Naive thymus-derived CD4-positive, alpha-beta T cell (primary cell): ENCODE measurements around the gene EPB41L5. TPM values are rescaled to one million over a fixed set of nuclear protein-coding genes. Genes with fewer than 3 reads are reported as not detected.
"Not testable (repeated sequence)": the region's sequence is repeated elsewhere in the genome, so short reads cannot be mapped to it uniquely, and the experiment has no call there.

Experiments used
- ATAC-seq: fragments of 150-1000 bp; cut with Tn5 transposase; 2 replicates; pipeline ENCODE4 v1.10.0; 2021; ENCODE audit warnings: mild to moderate bottlenecking, moderate library complexity
- CTCF ChIA-PET: fragments of 350-600 bp; sonication (Branson Sonifier 250); formaldehyde crosslinking; loops from one replicate; lab custom pipeline; 2021; ENCODE audit warnings: antibody characterized with exemption; lab: Charles Lee
- POLR2A ChIA-PET: fragments of 350-600 bp; sonication (Branson Sonifier 250); formaldehyde crosslinking; loops from one replicate; lab custom pipeline; 2021; ENCODE audit warnings: antibody characterized with exemption, inconsistent platforms; lab: Charles Lee
- DNase-seq, 9 donors: peaks; one replicate each; pipeline versions ENCODE4 v3.0.0 to v3.0.0-alpha.2; 2020 to 2022; ENCODE audit warnings: mixed read lengths in 1 of 9
- H3K27ac ChIP-seq: one replicate; pipeline ENCODE4 v1.7.0; 2013; ENCODE audit warnings: mild to moderate bottlenecking, low read depth, low read length, moderate library complexity
- H3K27me3 ChIP-seq, 2 donors: one replicate each; pipeline ENCODE4 v1.7.0; 2013; ENCODE audit warnings: low read length in 2 of 2, mild to moderate bottlenecking in 2 of 2, moderate library complexity in 2 of 2; ENCODE audit not compliant: control insufficient read depth in 2 of 2, insufficient read depth in 2 of 2
- H3K36me3 ChIP-seq, 3 experiments: 1 replicate in 2 of 3; 2 replicates in 1 of 3; pipeline ENCODE4 v1.7.0; 2013; ENCODE audit warnings: low read length in 3 of 3, mild to moderate bottlenecking in 3 of 3, moderate library complexity in 1 of 3; ENCODE audit not compliant: insufficient read depth in 3 of 3, control insufficient read depth in 2 of 3
- H3K4me1 ChIP-seq, 2 donors: one replicate each; pipeline ENCODE4 v1.7.0; 2013; ENCODE audit warnings: low read length in 2 of 2, mild to moderate bottlenecking in 2 of 2, moderate library complexity in 1 of 2; ENCODE audit not compliant: control insufficient read depth in 2 of 2, insufficient read depth in 2 of 2
- H3K4me3 ChIP-seq: 2 replicates; pipeline ENCODE4 v1.7.0; 2013; ENCODE audit warnings: mild to moderate bottlenecking, low read length
- H3K9me3 ChIP-seq, 3 experiments: 1 replicate in 2 of 3; 2 replicates in 1 of 3; pipeline ENCODE4 v1.7.0; 2013; ENCODE audit warnings: low read length in 3 of 3; ENCODE audit not compliant: control insufficient read depth in 2 of 3
- H3K27ac Mint-ChIP-seq, 9 donors: one replicate each; pipeline ENCODE4 v1.8.0; 2020 to 2022; ENCODE audit warnings: mixed read lengths in 9 of 9, mild to moderate bottlenecking in 8 of 9, moderate library complexity in 5 of 9, inconsistent platforms in 2 of 9
- H3K27me3 Mint-ChIP-seq, 5 donors: one replicate each; pipeline ENCODE4 v1.8.0; 2021 to 2022; ENCODE audit warnings: mixed read lengths in 5 of 5, mild to moderate bottlenecking in 1 of 5
- H3K36me3 Mint-ChIP-seq, 5 donors: one replicate each; pipeline ENCODE4 v1.8.0; 2020 to 2022; ENCODE audit warnings: mixed read lengths in 5 of 5, mild to moderate bottlenecking in 3 of 5, inconsistent platforms in 1 of 5
- H3K4me1 Mint-ChIP-seq, 7 donors: one replicate each; pipeline ENCODE4 v1.8.0; 2020 to 2022; ENCODE audit warnings: mixed read lengths in 7 of 7, mild to moderate bottlenecking in 3 of 7, inconsistent platforms in 1 of 7
- H3K4me3 Mint-ChIP-seq, 10 donors: one replicate each; pipeline ENCODE4 v1.8.0; 2020 to 2022; ENCODE audit warnings: mild to moderate bottlenecking in 10 of 10, mixed read lengths in 10 of 10, moderate library complexity in 6 of 10, inconsistent platforms in 2 of 10
- H3K9me3 Mint-ChIP-seq, 11 donors: one replicate each; pipeline ENCODE4 v1.8.0; 2020 to 2022; ENCODE audit warnings: mixed read lengths in 11 of 11, mild to moderate bottlenecking in 4 of 11, inconsistent platforms in 1 of 11, moderate library complexity in 1 of 11
- intact Hi-C, 2 donors: fragments of 100-400 bp; cut with micrococcal nuclease; formaldehyde crosslinking; loops; one replicate each; pipeline ENCODE4 v1.15.1; 2023
- polyA plus RNA-seq, 2 donors: library from polyadenylated mRNA; unstranded; fragments of 300-500 nt; fragmentation: Illumina TruSeq; gene quantifications; one replicate each; pipeline ENCODE4 v1.2.3, GENCODE V29; 2021
- total RNA-seq, 6 experiments: library from RNA in 5 of 6; stranded (reverse) in 5 of 6; gene quantifications; 1 replicate in 5 of 6; 2 replicates in 1 of 6; pipeline ENCODE4 v1.2.3 and lab custom pipeline; 2021 to 2026

The EPB41L5 gene
- total and polyA plus RNA-seq, 7 experiments from 2014 or later: 2.2 to 9.3 (median 6.5) TPM

DNA sequence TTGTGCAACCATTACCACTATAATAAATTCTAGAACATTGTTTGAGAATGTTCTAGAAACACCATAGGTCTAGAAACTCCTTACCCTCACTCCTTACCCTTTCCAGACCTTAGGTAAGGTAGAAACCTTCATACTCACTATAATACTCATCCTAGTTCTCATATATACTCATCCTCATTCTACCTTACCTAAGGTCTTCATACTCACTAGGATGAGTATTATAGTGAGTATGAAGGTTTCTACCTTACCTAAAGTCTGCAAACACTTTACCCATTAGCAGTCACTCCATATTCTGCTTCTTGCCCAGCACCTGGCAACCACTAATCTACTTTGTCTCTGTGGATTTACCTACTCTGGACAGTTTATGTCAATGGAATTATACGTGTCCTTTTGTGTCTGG lies 135.4 kb downstream of the EPB41L5 start:
- Mint-ChIP-seq H3K4me1 (no peaks in the 10 kb centered on the region), H3K27me3 (no peaks in the 10 kb centered on the region), H3K4me3 (no peak overlapping the region), H3K36me3 (peaks cover 2 to 52% (median 31%) of the 10 kb centered on the region in 5 donors), H3K27ac (no peak overlapping the region), H3K9me3 (peaks cover 0 to 25% (median 10%) of the 10 kb centered on the region in 11 donors)
- intact Hi-C loops: no loop called here
- Histone ChIP-seq H3K4me3 (no peak overlapping the region), H3K9me3 (no peaks in the 10 kb centered on the region), H3K27ac (no peak overlapping the region), H3K4me1 (no peaks in the 10 kb centered on the region), H3K36me3 (no peaks in the 10 kb centered on the region), H3K27me3 (no peaks in the 10 kb centered on the region)
- ChIA-PET POLR2A (no interaction called here), CTCF (interaction anchor here (0.6 kb wide), 1 partner anchor 310 kb away, joined by 3 read pairs; no protein-coding TSS in a partner anchor)
- DNase-seq (no peak), ATAC-seq (no peak)

DNA sequence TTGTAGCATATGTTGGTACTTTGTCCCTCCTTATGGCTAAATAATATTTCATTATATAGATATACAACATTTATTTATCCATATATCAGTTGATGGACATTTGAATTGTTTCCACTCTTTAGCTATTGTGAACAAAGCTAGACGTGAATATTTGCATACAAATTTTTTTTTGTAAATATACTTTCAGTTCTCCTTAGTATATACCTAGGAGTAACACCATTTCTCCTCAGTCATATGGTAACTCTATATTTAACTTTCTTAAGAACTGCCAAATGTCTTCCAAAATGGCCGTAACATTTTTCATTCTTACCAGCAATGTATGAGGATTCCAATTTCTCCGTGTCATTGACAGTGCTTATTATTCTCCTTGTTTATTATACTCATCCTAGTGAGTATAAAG lies 135.8 kb downstream of the EPB41L5 start:
- intact Hi-C loops: no loop called here
- Histone ChIP-seq H3K9me3 (no peaks in the 10 kb centered on the region), H3K27me3 (no peaks in the 10 kb centered on the region), H3K4me3 (no peak overlapping the region), H3K4me1 (no peaks in the 10 kb centered on the region), H3K36me3 (no peaks in the 10 kb centered on the region), H3K27ac (no peak overlapping the region)
- no peak overlapping the region for H3K27ac Mint-ChIP-seq
- DNase-seq (no peak), ATAC-seq (no peak)
- H3K4me1 Mint-ChIP-seq: no peaks in the 10 kb centered on the region
- H3K4me3 Mint-ChIP-seq: no peak overlapping the region
- POLR2A ChIA-PET: interaction anchor here (0.7 kb wide), 1 partner anchor 555 kb away, joined by 4 read pairs; no protein-coding TSS in a partner anchor
- H3K36me3 Mint-ChIP-seq: peaks cover 2 to 57% (median 36%) of the 10 kb centered on the region in 5 donors
- CTCF ChIA-PET: interaction anchor here (0.6 kb wide), 1 partner anchor 311 kb away, joined by 3 read pairs; no protein-coding TSS in a partner anchor
- H3K9me3 Mint-ChIP-seq: peaks cover 0 to 25% (median 10%) of the 10 kb centered on the region in 11 donors
- H3K27me3 Mint-ChIP-seq: no peaks in the 10 kb centered on the region

DNA sequence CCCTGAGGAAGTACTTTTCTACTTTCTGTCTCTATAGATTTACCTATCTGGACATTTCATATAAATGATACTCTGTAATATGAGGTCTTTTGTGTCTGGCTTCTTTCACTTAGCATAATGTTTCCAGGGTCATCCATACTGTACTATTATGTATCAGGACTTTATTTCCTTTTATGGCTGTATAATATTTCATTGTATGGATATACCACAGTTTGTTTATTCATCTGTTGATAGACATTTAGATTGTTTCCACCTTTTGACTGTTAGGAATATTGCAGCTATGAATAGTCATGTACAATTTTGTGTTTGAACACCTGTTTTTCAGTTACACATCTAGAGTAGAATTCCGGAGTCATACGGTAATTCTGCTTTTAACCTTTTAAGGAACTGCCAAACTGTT lies 136.5 kb downstream of the EPB41L5 start:
- no peaks in the 10 kb centered on the region for H3K27me3 ChIP-seq
- no peak overlapping the region for H3K4me3 ChIP-seq
- DNase-seq: no peak
- no peaks in the 10 kb centered on the region for H3K4me1 ChIP-seq
- POLR2A ChIA-PET: no interaction called here
- H3K27ac Mint-ChIP-seq: no peak overlapping the region
- H3K27me3 Mint-ChIP-seq: no peaks in the 10 kb centered on the region
- no peak for ATAC-seq
- H3K27ac ChIP-seq: no peak overlapping the region
- H3K36me3 ChIP-seq: no peaks in the 10 kb centered on the region
- H3K9me3 Mint-ChIP-seq: peaks cover 0 to 28% (median 13%) of the 10 kb centered on the region in 11 donors
- peaks cover 2 to 61% (median 39%) of the 10 kb centered on the region in 5 donors for H3K36me3 Mint-ChIP-seq
- intact Hi-C loops: no loop called here
- H3K9me3 ChIP-seq: no peaks in the 10 kb centered on the region
- no peaks in the 10 kb centered on the region for H3K4me1 Mint-ChIP-seq
- CTCF ChIA-PET: no interaction called here
- no peak overlapping the region for H3K4me3 Mint-ChIP-seq

DNA sequence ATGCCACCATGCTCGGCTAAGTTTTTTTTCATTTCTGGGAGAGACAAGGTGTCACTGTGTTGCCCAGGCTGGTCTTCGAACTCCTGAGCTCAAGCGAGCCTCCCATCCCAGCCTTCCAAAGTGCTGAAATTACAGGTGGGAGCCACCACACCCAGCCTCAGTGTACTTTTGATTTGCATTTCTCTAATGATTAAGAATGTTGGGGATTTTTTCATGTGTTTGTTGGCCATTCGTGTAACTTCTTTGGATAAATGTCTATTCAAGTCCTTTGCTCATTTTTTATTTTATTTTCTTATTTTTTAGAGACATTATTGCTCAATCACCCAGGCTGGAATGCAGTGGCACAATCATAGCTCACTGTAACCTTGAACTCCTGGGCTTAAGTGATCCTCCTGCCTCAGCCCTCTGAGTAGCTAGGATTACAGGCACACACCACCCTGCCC lies 137.2 kb downstream of the EPB41L5 start:
- Histone ChIP-seq H3K4me3 (no peak overlapping the region), H3K27ac (no peak overlapping the region), H3K36me3 (no peaks in the 10 kb centered on the region), H3K27me3 (no peaks in the 10 kb centered on the region), H3K4me1 (no peaks in the 10 kb centered on the region), H3K9me3 (no peaks in the 10 kb centered on the region)
- no peaks in the 10 kb centered on the region for H3K4me1 Mint-ChIP-seq
- intact Hi-C loops: no loop called here
- peaks cover 0 to 31% (median 14%) of the 10 kb centered on the region in 11 donors for H3K9me3 Mint-ChIP-seq
- H3K36me3 Mint-ChIP-seq: peaks cover 3 to 60% (median 40%) of the 10 kb centered on the region in 5 donors
- no peak overlapping the region for H3K27ac Mint-ChIP-seq
- H3K4me3 Mint-ChIP-seq: no peak overlapping the region
- ATAC-seq (no peak), DNase-seq (no peak)
- POLR2A ChIA-PET: no interaction called here
- H3K27me3 Mint-ChIP-seq: no peaks in the 10 kb centered on the region
- CTCF ChIA-PET: interaction anchor here (0.6 kb wide), 1 partner anchor 447 kb away, joined by 3 read pairs; no protein-coding TSS in a partner anchor

DNA sequence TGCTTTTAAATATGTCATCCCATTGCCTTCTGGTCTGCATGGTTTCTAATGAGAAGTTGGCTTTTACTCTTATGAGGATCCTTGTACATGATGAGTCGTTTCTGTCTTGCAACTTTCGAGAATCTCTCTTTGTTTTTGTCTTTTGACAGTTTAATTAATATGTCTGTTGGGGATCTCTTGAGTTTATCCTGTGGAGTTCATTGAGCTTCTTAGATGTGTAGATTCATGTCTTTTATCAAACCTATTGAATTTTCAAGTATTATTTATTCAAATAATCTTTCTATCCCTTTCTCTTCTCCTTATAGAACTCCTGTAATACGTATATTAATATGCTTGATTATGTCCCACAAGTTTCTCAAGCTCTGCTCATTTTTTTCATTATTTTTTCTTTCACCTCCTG lies 142.4 kb downstream of the EPB41L5 start:
- H3K9me3 ChIP-seq: no peaks in the 10 kb centered on the region
- no peaks in the 10 kb centered on the region for H3K36me3 ChIP-seq
- ATAC-seq: no peak
- DNase-seq: no peak
- Mint-ChIP-seq H3K27ac (no peak overlapping the region), H3K27me3 (no peaks in the 10 kb centered on the region), H3K4me1 (peaks cover 0 to 3% (median 0%) of the 10 kb centered on the region in 7 donors), H3K4me3 (no peak overlapping the region), H3K36me3 (peaks cover 13 to 41% (median 38%) of the 10 kb centered on the region in 5 donors), H3K9me3 (peaks cover 2 to 35% (median 19%) of the 10 kb centered on the region in 11 donors)
- H3K27ac ChIP-seq: no peak overlapping the region
- H3K4me3 ChIP-seq: no peak overlapping the region
- intact Hi-C loops: no loop called here
- no peaks in the 10 kb centered on the region for H3K4me1 ChIP-seq
- no peaks in the 10 kb centered on the region for H3K27me3 ChIP-seq
- ChIA-PET CTCF (no interaction called here), POLR2A (no interaction called here)

DNA sequence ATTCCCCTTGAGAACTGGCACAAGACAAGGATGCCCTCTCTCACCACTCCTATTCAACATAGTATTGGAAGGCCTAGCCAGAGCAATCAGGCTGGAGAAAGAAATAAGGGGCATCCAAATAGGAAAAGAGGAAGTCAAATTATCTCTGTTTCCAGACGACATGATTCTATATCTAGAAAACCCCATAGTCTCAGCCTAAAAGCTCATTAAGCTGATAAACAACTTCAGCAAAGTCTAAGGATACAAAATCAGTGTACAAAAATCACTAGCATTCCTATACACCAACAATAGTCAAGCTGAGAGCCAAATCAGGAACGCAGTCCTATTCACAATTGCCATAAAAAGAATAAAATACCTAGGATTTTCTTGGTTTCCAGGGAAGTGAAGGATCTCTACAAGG lies 145.8 kb downstream of the EPB41L5 start:
- ATAC-seq, POLR2A ChIA-PET, intact Hi-C loops, H3K4me1 ChIP-seq, H3K9me3 ChIP-seq, H3K27me3 ChIP-seq, H3K4me3 ChIP-seq, DNase-seq, H3K27me3 Mint-ChIP-seq, CTCF ChIA-PET, H3K27ac ChIP-seq, H3K4me1 Mint-ChIP-seq, H3K36me3 ChIP-seq, H3K4me3 Mint-ChIP-seq: not testable (repeated sequence)
- Mint-ChIP-seq H3K36me3 (peaks cover 13 to 31% (median 19%) of the 10 kb centered on the region in 5 donors), H3K27ac (peak overlapping the region in 1 of 9 donors; percentile 38), H3K9me3 (peaks cover 0 to 21% (median 6%) of the 10 kb centered on the region in 11 donors)

DNA sequence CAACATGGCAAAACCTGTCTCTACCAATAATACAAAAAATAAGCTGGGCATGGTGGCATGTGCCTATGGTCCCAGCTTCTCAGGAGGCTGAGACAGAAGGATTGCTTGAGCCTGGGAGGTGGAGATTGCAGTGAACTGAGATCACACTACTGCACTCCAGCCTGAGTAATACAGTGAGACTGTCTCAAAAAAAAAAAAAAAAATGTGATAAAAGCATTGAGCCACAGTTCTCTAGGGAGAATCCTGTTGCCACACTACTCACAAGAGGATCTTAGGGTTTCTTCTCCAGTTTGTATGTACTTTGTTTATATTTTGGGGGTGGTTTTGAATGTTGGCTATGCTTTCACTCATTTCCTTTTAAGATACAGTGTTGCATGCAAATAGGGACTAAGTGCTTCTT lies 148.3 kb downstream of the EPB41L5 start:
- intact Hi-C loops: no loop called here
- Histone ChIP-seq H3K9me3 (no peaks in the 10 kb centered on the region), H3K4me3 (no peak overlapping the region), H3K4me1 (no peaks in the 10 kb centered on the region), H3K27me3 (no peaks in the 10 kb centered on the region), H3K27ac (no peak overlapping the region), H3K36me3 (no peaks in the 10 kb centered on the region)
- Mint-ChIP-seq H3K4me1 (peaks cover 0 to 3% (median 0%) of the 10 kb centered on the region in 7 donors), H3K9me3 (peaks cover 0 to 7% (median 0%) of the 10 kb centered on the region in 11 donors), H3K27me3 (no peaks in the 10 kb centered on the region), H3K27ac (no peak overlapping the region), H3K4me3 (no peak overlapping the region), H3K36me3 (peaks cover 9 to 24% (median 13%) of the 10 kb centered on the region in 5 donors)
- ChIA-PET CTCF (no interaction called here), POLR2A (no interaction called here)
- DNase-seq: no peak
- ATAC-seq: no peak
